ENCODE measurements around the gene POLN. TPM values are rescaled to one million over a fixed set of nuclear protein-coding genes. Genes with fewer than 3 reads are reported as not detected.

Gene POLN
- total RNA-seq, 2 experiments from 2014 or later = 2.1 to 2.3 TPM

GRCh38 chr4:2274320-2275043 is 32.6 kb upstream of the POLN start:
- ChIA-PET CTCF (no interaction called here), POLR2A (no interaction called here)
- DNase-seq = no peak

GRCh38 chr4:2273657-2274319 is 31.9 kb upstream of the POLN start:
- H3K27ac ChIP-seq (ENCODE audit: low read depth in 1 of 2, low read length in 2 of 2) = no peak overlapping the region
- Mint-ChIP-seq H3K4me3 (no peak overlapping the region), H3K27ac (no peak overlapping the region), H3K27me3 (no peaks in the 10 kb centered on the region), H3K36me3 (ENCODE audit: low read depth) (peaks cover 4% of the 10 kb centered on the region), H3K4me1 (ENCODE audit: low read depth) (no peaks in the 10 kb centered on the region), H3K9me3 (no peaks in the 10 kb centered on the region)
- CTCF ChIA-PET = no interaction called here
- intact Hi-C loops (cut with DNase I, micrococcal nuclease) = no loop called here
- ATAC-seq (ENCODE audit: poor library complexity) (no peak), DNase-seq (no peak)
- no peak overlapping the region for H3K4me3 ChIP-seq (ENCODE audit: low read length)
- H3K27me3 ChIP-seq (ENCODE audit: control insufficient read depth in 1 of 2, insufficient read depth in 2 of 2, low read length in 2 of 2) = no peaks in the 10 kb centered on the region
- POLR2A ChIA-PET = no interaction called here
- TF ChIP-seq CTCF (IDR thresholded peaks at IDR 0.05) = no peak
- no peaks in the 10 kb centered on the region for H3K4me1 ChIP-seq (ENCODE audit: insufficient read depth, low read length)
- H3K36me3 ChIP-seq (ENCODE audit: insufficient read depth, low read length) = peaks cover 2% of the 10 kb centered on the region
- H3K9me3 ChIP-seq (ENCODE audit: control insufficient read depth in 1 of 2, insufficient read depth in 1 of 2, low read length in 2 of 2) = no peaks in the 10 kb centered on the region

More at GRCh38 chr4:2274320-2275043, 32.6 kb upstream of the POLN start:
- Histone ChIP-seq H3K4me3 (ENCODE audit: low read length) (no peak overlapping the region), H3K36me3 (ENCODE audit: insufficient read depth, low read length) (peaks cover 2% of the 10 kb centered on the region), H3K4me1 (ENCODE audit: insufficient read depth, low read length) (no peaks in the 10 kb centered on the region), H3K27ac (ENCODE audit: low read depth in 1 of 2, low read length in 2 of 2) (no peak overlapping the region), H3K9me3 (ENCODE audit: control insufficient read depth in 1 of 2, insufficient read depth in 1 of 2, low read length in 2 of 2) (no peaks in the 10 kb centered on the region), H3K27me3 (ENCODE audit: control insufficient read depth in 1 of 2, insufficient read depth in 2 of 2, low read length in 2 of 2) (no peaks in the 10 kb centered on the region)
- no peak for ATAC-seq (ENCODE audit: poor library complexity)
- Mint-ChIP-seq H3K4me3 (no peak overlapping the region), H3K9me3 (no peaks in the 10 kb centered on the region), H3K36me3 (ENCODE audit: low read depth) (peaks cover 4% of the 10 kb centered on the region), H3K4me1 (ENCODE audit: low read depth) (peaks cover under 1% of the 10 kb centered on the region), H3K27ac (no peak overlapping the region), H3K27me3 (no peaks in the 10 kb centered on the region)
- intact Hi-C loops (cut with DNase I, micrococcal nuclease) = no loop called here
- no peak for TF ChIP-seq CTCF (IDR thresholded peaks at IDR 0.05)

GRCh38 chr4:2273221-2273620 is 31.3 kb upstream of the POLN start:
- H3K27me3 ChIP-seq (ENCODE audit: control insufficient read depth in 1 of 2, insufficient read depth in 2 of 2, low read length in 2 of 2) = no peaks in the 10 kb centered on the region
- no peaks in the 10 kb centered on the region for H3K9me3 Mint-ChIP-seq
- H3K4me1 Mint-ChIP-seq (ENCODE audit: low read depth) = no peaks in the 10 kb centered on the region
- H3K4me3 Mint-ChIP-seq = no peak overlapping the region
- H3K4me3 ChIP-seq (ENCODE audit: low read length) = no peak overlapping the region
- H3K36me3 ChIP-seq (ENCODE audit: insufficient read depth, low read length) = peaks cover 2% of the 10 kb centered on the region
- intact Hi-C loops (cut with DNase I, micrococcal nuclease) = no loop called here
- H3K36me3 Mint-ChIP-seq (ENCODE audit: low read depth) = peaks cover 4% of the 10 kb centered on the region
- CTCF ChIA-PET = no interaction called here
- no peak for TF ChIP-seq CTCF (IDR thresholded peaks at IDR 0.05)
- H3K27ac Mint-ChIP-seq = no peak overlapping the region
- no peaks in the 10 kb centered on the region for H3K27me3 Mint-ChIP-seq
- POLR2A ChIA-PET = no interaction called here
- ATAC-seq (ENCODE audit: poor library complexity) (no peak), DNase-seq (no peak)
- H3K4me1 ChIP-seq (ENCODE audit: insufficient read depth, low read length) = no peaks in the 10 kb centered on the region
- no peaks in the 10 kb centered on the region for H3K9me3 ChIP-seq (ENCODE audit: control insufficient read depth in 1 of 2, insufficient read depth in 1 of 2, low read length in 2 of 2)
- no peak overlapping the region for H3K27ac ChIP-seq (ENCODE audit: low read depth in 1 of 2, low read length in 2 of 2)
